A673 (cell line): ENCODE results near the gene TMEM165. TPM values are rescaled to one million over a fixed set of nuclear protein-coding genes. Genes with fewer than 3 reads are reported as not detected.
"Not testable (repeated sequence)": the region's sequence is repeated elsewhere in the genome, so short reads cannot be mapped to it uniquely, and the experiment has no call there.

ENCODE experiments used
- BruUV-seq: library from RNA; stranded (reverse); fragments of 400-500 nt; replicated peaks from 2 replicates; lab custom pipeline; 2021; lab: Mats Ljungman, UMichigan
- CTCF ChIA-PET: fragments of 300-600 bp; sonication (Branson Sonifier 250); formaldehyde crosslinking; loops from one replicate; lab custom pipeline; 2022; ENCODE audit warnings: antibody characterized with exemption; lab: Charles Lee
- POLR2A ChIA-PET: fragments of 300-600 bp; sonication (Branson Sonifier 250); formaldehyde crosslinking; loops from one replicate; lab custom pipeline; 2022; ENCODE audit warnings: antibody characterized with exemption; ENCODE audit not compliant: low non-redundant PET; lab: Charles Lee
- DNase-seq: peaks from one replicate; pipeline ENCODE4 v3.0.0-alpha.2; 2015; ENCODE audit warnings: low spot score
- H3K27ac ChIP-seq: fragments of 200-600 bp; sonication (generic); 2 replicates; pipeline ENCODE4 v1.5.1; 2016; ENCODE audit warnings: mixed run types, low read depth, mild to moderate bottlenecking, mixed read lengths, antibody characterized with exemption, low read length; ENCODE audit not compliant: poor library complexity, severe bottlenecking
- H3K27me3 ChIP-seq: fragments of 200-600 bp; sonication (generic); replicated peaks from 2 replicates; pipeline ENCODE4 v1.6.1; 2017; ENCODE audit warnings: mixed run types, low read depth, mild to moderate bottlenecking, mixed read lengths, antibody characterized with exemption, low read length; ENCODE audit not compliant: insufficient read depth, poor library complexity
- H3K36me3 ChIP-seq: fragments of 200-600 bp; sonication (generic); 2 replicates; pipeline ENCODE4 v1.6.1; 2016; ENCODE audit warnings: mixed run types, mild to moderate bottlenecking, mixed read lengths, antibody characterized with exemption, low read length; ENCODE audit not compliant: insufficient read depth, poor library complexity, severe bottlenecking
- H3K4me1 ChIP-seq: fragments of 200-600 bp; sonication (generic); 2 replicates; pipeline ENCODE4 v1.6.1; 2017; ENCODE audit warnings: mixed run types, mild to moderate bottlenecking, mixed read lengths, antibody characterized with exemption, low read length; ENCODE audit not compliant: insufficient read depth, poor library complexity, severe bottlenecking
- H3K4me3 ChIP-seq: fragments of 200-600 bp; sonication (generic); 2 replicates; pipeline ENCODE4 v1.5.1; 2016; ENCODE audit warnings: low read depth, mixed run types, mild to moderate bottlenecking, mixed read lengths, low read length; ENCODE audit not compliant: poor library complexity, severe bottlenecking
- H3K9me3 ChIP-seq: fragments of 200-600 bp; sonication (generic); 2 replicates; pipeline ENCODE4 v1.6.1; 2016; ENCODE audit warnings: mixed run types, low read depth, mild to moderate bottlenecking, mixed read lengths, antibody characterized with exemption, low read length; ENCODE audit not compliant: poor library complexity, severe bottlenecking
- CTCF ChIP-seq: fragments of 300-800, 200-600 bp; sonication (generic); conservative IDR thresholded peaks from 2 replicates; pipeline ENCODE4 v1.5.1; 2017; ENCODE audit warnings: low read depth, mild to moderate bottlenecking, antibody characterized with exemption, low read length, moderate library complexity, mixed read lengths
- EZH2 ChIP-seq: fragments of 200-600 bp; sonication (generic); IDR thresholded peaks from 2 replicates; pipeline ENCODE4 v1.6.1; 2017; ENCODE audit warnings: borderline replicate concordance, low read depth, mild to moderate bottlenecking, mixed read lengths, antibody characterized with exemption, low read length; ENCODE audit not compliant: poor library complexity, severe bottlenecking
- intact Hi-C: fragments of 100-400 bp; cut with micrococcal nuclease; formaldehyde crosslinking; loops from one replicate; pipeline ENCODE4 v1.10.0; 2022; ENCODE audit not compliant: unreplicated experiment
- total RNA-seq: library from RNA; stranded (reverse); gene quantifications from 2 replicates; pipeline ENCODE4 v1.2.3, GENCODE V29; 2021

TMEM165 gene
- total RNA-seq, 1 experiment from 2014 or later = 34.7 TPM

GRCh38 chr4:55346851-55347255, 48.9 kb upstream of the TMEM165 start:
- no TSS peak for BruUV-seq

GRCh38 chr4:55347610-55348228, 48.0 kb upstream of the TMEM165 start:
- Histone ChIP-seq H3K27me3 (no peaks in the 10 kb centered on the region), H3K4me3 (peak overlapping the region; percentile 67), H3K4me1 (peaks cover 10% of the 10 kb centered on the region), H3K36me3 (no peaks in the 10 kb centered on the region), H3K27ac (no peak overlapping the region), H3K9me3 (no peaks in the 10 kb centered on the region)
- DNase-seq = no peak
- ChIA-PET POLR2A (no interaction called here), CTCF (no interaction called here)
- intact Hi-C loops = no loop called here
- TF ChIP-seq CTCF = no peak
- TF ChIP-seq EZH2 = no peak
- BruUV-seq = TSS peak; percentile 46

More at GRCh38 chr4:55346851-55347255, 48.9 kb upstream of the TMEM165 start:
- H3K9me3 ChIP-seq = no peaks in the 10 kb centered on the region
- H3K36me3 ChIP-seq = no peaks in the 10 kb centered on the region
- no peak for TF ChIP-seq EZH2
- no peak for TF ChIP-seq CTCF
- ChIA-PET POLR2A (no interaction called here), CTCF (no interaction called here)
- intact Hi-C loops = no loop called here
- peak overlapping the region; percentile 93 for H3K27ac ChIP-seq
- H3K4me3 ChIP-seq = peak overlapping the region; percentile 67
- H3K4me1 ChIP-seq = peaks cover 10% of the 10 kb centered on the region
- no peaks in the 10 kb centered on the region for H3K27me3 ChIP-seq
- no peak for DNase-seq

- intact Hi-C loops = no loop called here
- Histone ChIP-seq H3K4me1 (peaks cover 10% of the 10 kb centered on the region), H3K4me3 (no peak overlapping the region), H3K27ac (no peak overlapping the region), H3K9me3 (no peaks in the 10 kb centered on the region), H3K36me3 (no peaks in the 10 kb centered on the region), H3K27me3 (no peaks in the 10 kb centered on the region)
- no peak for DNase-seq
- ChIA-PET POLR2A (no interaction called here), CTCF (no interaction called here)
- TF ChIP-seq CTCF (no peak), EZH2 (no peak)
- BruUV-seq = no TSS peak
Measured at GRCh38 chr4:55348466-55348865, 47.3 kb upstream of the TMEM165 start.

- H3K27ac ChIP-seq, H3K9me3 ChIP-seq, H3K36me3 ChIP-seq, POLR2A ChIA-PET, BruUV-seq, H3K27me3 ChIP-seq, intact Hi-C loops, DNase-seq, CTCF ChIA-PET, H3K4me3 ChIP-seq: not testable (repeated sequence)
- peaks cover 10% of the 10 kb centered on the region for H3K4me1 ChIP-seq
Measured at GRCh38 chr4:55350870-55351269, 44.9 kb upstream of the TMEM165 start.
